ENCODE data around the gene GNL3L.
"Not testable (repeated sequence)": the region's sequence is repeated elsewhere in the genome, so short reads cannot be mapped to it uniquely, and the experiment has no call there.

- TF ChIP-seq ZNF44 (CRISPR knock-in tag; IDR thresholded peaks at IDR 0.05); ZNF768 (CRISPR knock-in tag; IDR thresholded peaks at IDR 0.05); TBP (CRISPR knock-in tag; IDR thresholded peaks at IDR 0.05); GABPA (IDR thresholded peaks at IDR 0.05; ENCODE audit: low read depth, low read length); GABPA (CRISPR knock-in tag; IDR thresholded peaks at IDR 0.05; ENCODE audit: low read depth); CTCF (CRISPR knock-in tag; IDR thresholded peaks at IDR 0.05); CENPT (CRISPR knock-in tag; IDR thresholded peaks at IDR 0.05; ENCODE audit: low read depth); NFE2L1 (CRISPR knock-in tag; IDR thresholded peaks at IDR 0.05; ENCODE audit: borderline replicate concordance): not testable (repeated sequence)
These were observed 40.2 kb upstream of the GNL3L start for GRCh38 chrX:54489819-54490218.
